ENCODE data around the gene CHID1.

DNA sequence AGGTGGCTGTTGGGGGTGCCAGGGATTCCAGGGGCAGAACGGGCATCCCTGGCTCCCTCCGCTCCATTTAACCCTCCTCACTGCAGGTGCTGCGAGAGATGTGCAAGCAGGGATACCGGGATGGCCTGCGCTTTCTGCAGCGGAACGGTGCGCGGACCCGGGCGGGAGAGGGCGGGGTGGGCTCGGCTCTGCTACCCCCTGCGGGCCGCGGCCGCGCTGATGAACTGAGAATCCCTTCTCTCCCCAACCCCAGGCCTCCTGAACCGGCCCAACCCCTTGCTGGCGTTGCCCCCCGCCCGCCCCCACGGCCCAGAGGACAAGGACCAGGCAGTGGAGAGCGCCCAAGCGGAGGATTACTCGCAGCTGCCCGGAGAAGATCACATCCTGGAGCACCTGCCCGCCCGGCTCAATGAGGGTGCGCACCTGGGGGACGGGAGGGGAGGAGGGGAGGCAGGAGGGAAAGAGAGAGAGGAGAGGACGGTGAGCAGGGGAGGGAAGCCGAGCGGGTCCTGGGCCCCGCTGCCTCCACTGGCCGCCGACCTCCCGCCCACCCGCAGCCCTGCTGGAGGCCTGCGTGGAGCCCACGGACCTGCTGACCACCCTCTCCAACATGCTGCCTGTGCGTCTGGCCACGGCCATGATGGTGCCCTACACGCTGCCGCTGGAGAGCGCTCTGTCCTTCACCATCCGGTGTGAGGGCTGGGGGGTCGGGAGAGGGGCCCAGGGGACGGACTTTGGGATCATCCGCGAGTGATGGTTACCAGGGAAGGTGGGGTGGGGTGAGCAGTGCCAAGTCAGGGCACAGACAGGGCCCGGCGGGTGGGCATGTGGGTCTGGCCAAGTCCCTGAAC lies 86.9 kb downstream of the CHID1 start:
- TF ChIP-seq SRF (IDR thresholded peaks at IDR 0.05; ENCODE audit: low read depth, low read length) (no peak), POLR2AphosphoS5 (IDR thresholded peaks at IDR 0.05; ENCODE audit: low read depth, low read length) (no peak), EGR1 (IDR thresholded peaks at IDR 0.05; ENCODE audit: borderline replicate concordance, low read depth, low read length) (no peak), CBX5 (IDR thresholded peaks at IDR 0.05; ENCODE audit: low read depth, low read length) (no peak), EP300 (IDR thresholded peaks at IDR 0.05; ENCODE audit: borderline replicate concordance in 1 of 2, low read depth in 2 of 2, low read length in 2 of 2) (no peak), SIX5 (IDR thresholded peaks at IDR 0.05; ENCODE audit: low read depth, low read length) (no peak), BRCA1 (IDR thresholded peaks at IDR 0.05; ENCODE audit: low read depth, low read length) (no peak), BACH1 (IDR thresholded peaks at IDR 0.05; ENCODE audit: low read length) (no peak), POLR2A (IDR thresholded peaks at IDR 0.05; ENCODE audit: control extremely low read depth in 1 of 2, low read depth in 2 of 2, low read length in 2 of 2) (no peak), TAF1 (IDR thresholded peaks at IDR 0.05; ENCODE audit: low read depth, low read length) (no peak), MAFK (IDR thresholded peaks at IDR 0.05; ENCODE audit: low read depth, low read length) (no peak)
- TF ChIP-seq, protein P1, sequence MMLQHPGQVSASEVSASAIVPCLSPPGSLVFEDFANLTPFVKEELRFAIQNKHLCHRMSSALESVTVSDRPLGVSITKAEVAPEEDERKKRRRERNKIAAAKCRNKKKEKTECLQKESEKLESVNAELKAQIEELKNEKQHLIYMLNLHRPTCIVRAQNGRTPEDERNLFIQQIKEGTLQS (IDR thresholded peaks at IDR 0.05; ENCODE audit: insufficient read depth, low read depth, low read length) = no peak
- TF ChIP-seq, protein P2, sequence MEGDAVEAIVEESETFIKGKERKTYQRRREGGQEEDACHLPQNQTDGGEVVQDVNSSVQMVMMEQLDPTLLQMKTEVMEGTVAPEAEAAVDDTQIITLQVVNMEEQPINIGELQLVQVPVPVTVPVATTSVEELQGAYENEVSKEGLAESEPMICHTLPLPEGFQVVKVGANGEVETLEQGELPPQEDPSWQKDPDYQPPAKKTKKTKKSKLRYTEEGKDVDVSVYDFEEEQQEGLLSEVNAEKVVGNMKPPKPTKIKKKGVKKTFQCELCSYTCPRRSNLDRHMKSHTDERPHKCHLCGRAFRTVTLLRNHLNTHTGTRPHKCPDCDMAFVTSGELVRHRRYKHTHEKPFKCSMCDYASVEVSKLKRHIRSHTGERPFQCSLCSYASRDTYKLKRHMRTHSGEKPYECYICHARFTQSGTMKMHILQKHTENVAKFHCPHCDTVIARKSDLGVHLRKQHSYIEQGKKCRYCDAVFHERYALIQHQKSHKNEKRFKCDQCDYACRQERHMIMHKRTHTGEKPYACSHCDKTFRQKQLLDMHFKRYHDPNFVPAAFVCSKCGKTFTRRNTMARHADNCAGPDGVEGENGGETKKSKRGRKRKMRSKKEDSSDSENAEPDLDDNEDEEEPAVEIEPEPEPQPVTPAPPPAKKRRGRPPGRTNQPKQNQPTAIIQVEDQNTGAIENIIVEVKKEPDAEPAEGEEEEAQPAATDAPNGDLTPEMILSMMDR (IDR thresholded peaks at IDR 0.05; ENCODE audit: control extremely low read depth in 1 of 3, insufficient read depth in 1 of 3, low read depth in 1 of 3, low read length in 3 of 3) = no peak
- TF ChIP-seq, protein P3, sequence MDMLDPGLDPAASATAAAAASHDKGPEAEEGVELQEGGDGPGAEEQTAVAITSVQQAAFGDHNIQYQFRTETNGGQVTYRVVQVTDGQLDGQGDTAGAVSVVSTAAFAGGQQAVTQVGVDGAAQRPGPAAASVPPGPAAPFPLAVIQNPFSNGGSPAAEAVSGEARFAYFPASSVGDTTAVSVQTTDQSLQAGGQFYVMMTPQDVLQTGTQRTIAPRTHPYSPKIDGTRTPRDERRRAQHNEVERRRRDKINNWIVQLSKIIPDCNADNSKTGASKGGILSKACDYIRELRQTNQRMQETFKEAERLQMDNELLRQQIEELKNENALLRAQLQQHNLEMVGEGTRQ (IDR thresholded peaks at IDR 0.05; ENCODE audit: low read length) = no peak
